ENCODE data around the gene DEFB108B.
"Not testable (repeated sequence)": the region's sequence is repeated elsewhere in the genome, so short reads cannot be mapped to it uniquely, and the experiment has no call there.

DNA sequence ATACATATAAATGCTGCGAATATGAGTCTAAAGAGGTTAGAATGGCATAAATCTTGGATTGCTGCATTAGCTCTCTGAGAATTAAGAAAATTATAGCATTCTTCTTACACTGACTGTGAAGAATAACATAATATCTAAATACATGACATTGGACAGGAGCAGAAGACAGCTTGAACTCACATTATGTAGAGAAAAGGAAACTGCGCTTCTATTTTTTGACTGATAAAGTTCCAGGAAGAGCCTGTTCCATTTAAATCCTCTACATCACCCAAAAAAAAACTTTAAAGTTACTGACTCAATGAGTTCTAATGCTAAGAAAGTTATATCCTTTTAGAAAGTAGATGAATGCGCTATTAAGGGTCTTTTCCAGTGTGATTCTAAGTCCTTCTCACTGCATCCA lies 27.8 kb downstream of the DEFB108B start:
- TF ChIP-seq, protein P1, sequence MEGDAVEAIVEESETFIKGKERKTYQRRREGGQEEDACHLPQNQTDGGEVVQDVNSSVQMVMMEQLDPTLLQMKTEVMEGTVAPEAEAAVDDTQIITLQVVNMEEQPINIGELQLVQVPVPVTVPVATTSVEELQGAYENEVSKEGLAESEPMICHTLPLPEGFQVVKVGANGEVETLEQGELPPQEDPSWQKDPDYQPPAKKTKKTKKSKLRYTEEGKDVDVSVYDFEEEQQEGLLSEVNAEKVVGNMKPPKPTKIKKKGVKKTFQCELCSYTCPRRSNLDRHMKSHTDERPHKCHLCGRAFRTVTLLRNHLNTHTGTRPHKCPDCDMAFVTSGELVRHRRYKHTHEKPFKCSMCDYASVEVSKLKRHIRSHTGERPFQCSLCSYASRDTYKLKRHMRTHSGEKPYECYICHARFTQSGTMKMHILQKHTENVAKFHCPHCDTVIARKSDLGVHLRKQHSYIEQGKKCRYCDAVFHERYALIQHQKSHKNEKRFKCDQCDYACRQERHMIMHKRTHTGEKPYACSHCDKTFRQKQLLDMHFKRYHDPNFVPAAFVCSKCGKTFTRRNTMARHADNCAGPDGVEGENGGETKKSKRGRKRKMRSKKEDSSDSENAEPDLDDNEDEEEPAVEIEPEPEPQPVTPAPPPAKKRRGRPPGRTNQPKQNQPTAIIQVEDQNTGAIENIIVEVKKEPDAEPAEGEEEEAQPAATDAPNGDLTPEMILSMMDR (IDR thresholded peaks at IDR 0.05; ENCODE audit: low read depth, low read length), result not testable (repeated sequence)
- not testable (repeated sequence) for TF ChIP-seq POLR2A (IDR thresholded peaks at IDR 0.05; ENCODE audit: extremely low read depth, insufficient read length)
- TF ChIP-seq, protein P2, sequence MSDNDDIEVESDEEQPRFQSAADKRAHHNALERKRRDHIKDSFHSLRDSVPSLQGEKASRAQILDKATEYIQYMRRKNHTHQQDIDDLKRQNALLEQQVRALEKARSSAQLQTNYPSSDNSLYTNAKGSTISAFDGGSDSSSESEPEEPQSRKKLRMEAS (IDR thresholded peaks at IDR 0.05; ENCODE audit: low read depth, low read length), result not testable (repeated sequence)
